ENCODE results near the gene CHMP4B. TPM values are rescaled to one million over a fixed set of nuclear protein-coding genes. Genes with fewer than 3 reads are reported as not detected.

The CHMP4B gene
- polyA plus RNA-seq, 1 of the 3 experiments (the other 2 are of a cell fraction), result 123 TPM

- H2AFZ ChIP-seq (ENCODE audit: low read depth), result no peak overlapping the region
- H3F3A ChIP-seq (replicated peaks; ENCODE audit: insufficient read depth), result peaks cover 8% of the 10 kb centered on the region
- no peaks in the 10 kb centered on the region for H3K79me2 ChIP-seq (ENCODE audit: insufficient read depth)
- no peak overlapping the region for H3K9ac ChIP-seq
- H3K4me1 ChIP-seq (ENCODE audit: control insufficient read depth in 1 of 2, insufficient read depth in 2 of 2, low read depth in 1 of 2, low read length in 1 of 2), result peaks cover 0 to 4% of the 10 kb centered on the region in 2 experiments; a peak in 1 of 4 replicates
- no peaks in the 10 kb centered on the region for H4K20me1 ChIP-seq (ENCODE audit: insufficient read depth)
- H3K27ac ChIP-seq (ENCODE audit: low read depth in 2 of 2, low read length in 1 of 2), result no peak overlapping the region
- DNase-seq, result no peak
- no peak overlapping the region for H3K4me3 ChIP-seq (ENCODE audit: low read depth in 2 of 2, low read length in 1 of 2)
- CTCF ChIA-PET, result interaction anchor here (1.8 to 2.4 kb wide), 2 partner anchors 11 to 29 kb away, joined by 4 to 16 read pairs; partner anchors contain the start of gene CHMP4B
- no peaks in the 10 kb centered on the region for H3K9me3 ChIP-seq
- H3K4me2 ChIP-seq, result no peak overlapping the region
- H3K36me3 ChIP-seq (replicated peaks in 1 of 2; ENCODE audit: control insufficient read depth in 1 of 2, insufficient read depth in 2 of 2, low read length in 1 of 2), result no peaks in the 10 kb centered on the region
- H3K9me2 ChIP-seq, result no peaks in the 10 kb centered on the region
- H3K27me3 ChIP-seq (ENCODE audit: insufficient read depth), result no peaks in the 10 kb centered on the region
- 86% methylated on average over 1 of the region's 1 CpG for WGBS (ENCODE audit: low lambda C conversion rate)
- POLR2A ChIA-PET, result no interaction called here
- TF ChIP-seq USF1 (IDR thresholded peaks at IDR 0.05; ENCODE audit: borderline replicate concordance, low read depth) (no peak), CHD2 (IDR thresholded peaks at IDR 0.05; ENCODE audit: low read length, partially characterized antibody) (no peak), MEF2A (IDR thresholded peaks at IDR 0.05; ENCODE audit: borderline replicate concordance, low read depth) (no peak), PBX3 (IDR thresholded peaks at IDR 0.05) (no peak), RAD21 (IDR thresholded peaks at IDR 0.05; ENCODE audit: low read length) (no peak), REST (IDR thresholded peaks at IDR 0.05; ENCODE audit: low read depth, low read length) (no peak), NFIC (IDR thresholded peaks at IDR 0.05; ENCODE audit: borderline replicate concordance) (no peak), SMC3 (IDR thresholded peaks at IDR 0.05; ENCODE audit: low read depth, low read length) (no peak), GATA2 (CRISPR knock-in tag; IDR thresholded peaks at IDR 0.05) (no peak), CTCF (IDR thresholded peaks at IDR 0.05) (no peak), ZBTB33 (IDR thresholded peaks at IDR 0.05; ENCODE audit: borderline replicate concordance, low read depth) (no peak), GABPA (IDR thresholded peaks at IDR 0.05; ENCODE audit: low read depth) (no peak), IRF3 (IDR thresholded peaks at IDR 0.05; ENCODE audit: low read depth, low read length) (no peak), ELF1 (IDR thresholded peaks at IDR 0.05) (no peak), MAX (IDR thresholded peaks at IDR 0.05; ENCODE audit: low read depth) (no peak), FOXM1 (IDR thresholded peaks at IDR 0.05; ENCODE audit: low read depth) (no peak), EZH2phosphoT487 (IDR thresholded peaks at IDR 0.05; ENCODE audit: borderline replicate concordance, low read depth) (no peak), FOXJ3 (CRISPR knock-in tag; IDR thresholded peaks at IDR 0.05) (no peak)
Observed at GRCh38 chr20:33781945-33782344, 29.2 kb upstream of the CHMP4B start.

All from SK-N-SH (cell line).